HG02973 (cell line): ENCODE results near the gene PCDH8.

Experiments used
- ATAC-seq: cut with Tn5 transposase; IDR thresholded peaks from one replicate; pipeline ENCODE4 v1.9.1; 2021; ENCODE audit warnings: moderate library complexity; ENCODE audit not compliant: unreplicated experiment

Gene PCDH8

DNA sequence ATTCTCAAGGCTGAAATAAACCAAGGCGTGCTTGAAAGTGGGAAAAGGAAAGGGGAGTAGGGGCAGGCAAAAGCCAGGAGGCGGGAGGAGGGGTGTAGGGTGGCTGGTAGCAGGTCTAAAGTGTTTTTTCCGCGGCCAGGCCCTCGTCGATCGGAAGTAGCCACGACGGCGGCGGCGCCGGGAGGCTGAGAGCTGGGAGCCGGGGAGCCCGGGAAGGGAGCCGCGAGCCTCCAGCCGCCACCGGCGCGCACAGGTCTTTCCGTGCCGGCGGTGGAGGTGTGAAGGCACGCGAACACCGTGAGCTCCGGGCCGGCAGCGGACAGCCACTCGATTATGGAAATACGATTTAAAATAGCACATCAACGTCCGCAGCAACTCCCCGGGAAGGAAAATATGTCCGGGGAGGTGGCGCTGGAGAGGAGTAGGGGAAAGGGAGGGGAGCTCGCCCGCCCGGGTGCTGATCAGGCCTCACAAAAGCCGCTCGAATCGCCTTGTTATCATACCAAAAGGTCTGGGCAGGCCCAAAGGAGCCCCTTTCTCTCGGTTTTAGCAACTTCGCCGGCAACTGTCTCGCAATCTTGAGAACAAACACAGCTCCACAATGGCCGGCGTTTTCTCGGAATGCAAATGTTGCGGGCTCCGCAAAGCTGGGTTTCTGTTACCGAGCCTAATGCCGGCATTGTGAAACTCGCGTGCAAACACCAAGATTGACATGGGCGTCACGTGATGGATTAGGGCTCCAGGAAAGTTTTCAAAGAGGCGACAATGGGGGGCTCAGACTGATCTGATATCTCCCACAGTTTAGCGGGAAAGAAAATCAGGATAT is 2.9 kb upstream of the PCDH8 start:
- ATAC-seq: peak; percentile 77

DNA sequence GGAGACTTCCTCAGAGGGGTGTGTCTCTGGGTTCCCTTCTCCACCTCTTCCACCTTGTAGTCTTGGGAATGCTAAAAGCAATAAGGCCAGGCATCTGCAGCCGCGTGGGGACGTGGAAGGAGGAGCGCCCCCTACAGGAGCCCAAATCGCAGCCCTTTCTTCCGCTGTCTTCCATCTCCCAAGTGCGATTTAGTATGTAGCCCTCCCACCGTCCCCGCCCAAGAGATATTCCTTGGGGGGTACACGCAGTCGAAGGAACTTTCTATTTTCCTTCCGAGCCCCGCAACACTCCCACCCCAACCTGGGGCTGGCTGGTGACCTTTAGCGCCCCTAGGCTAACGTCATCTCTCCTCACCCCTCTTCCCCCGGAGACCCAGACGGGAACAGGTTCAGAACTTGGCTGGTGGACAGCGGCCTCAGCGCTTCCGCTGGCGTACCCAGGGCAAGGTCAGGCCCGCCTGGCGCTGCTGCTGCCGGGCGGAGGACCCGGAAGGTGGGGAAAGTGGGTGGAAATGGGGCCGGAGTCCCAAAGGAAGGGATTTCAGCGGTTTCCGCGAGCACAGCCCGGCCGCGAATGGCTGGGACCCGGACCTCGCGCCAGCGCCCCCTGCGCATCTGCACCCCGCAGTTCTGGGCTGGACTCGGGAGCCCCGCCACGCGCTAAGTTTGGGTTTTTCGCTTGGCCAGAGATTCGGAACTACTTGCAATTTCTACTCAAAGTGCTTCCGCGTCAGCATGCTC is 2.1 kb upstream of the PCDH8 start:
- peak; percentile 64 for ATAC-seq

DNA sequence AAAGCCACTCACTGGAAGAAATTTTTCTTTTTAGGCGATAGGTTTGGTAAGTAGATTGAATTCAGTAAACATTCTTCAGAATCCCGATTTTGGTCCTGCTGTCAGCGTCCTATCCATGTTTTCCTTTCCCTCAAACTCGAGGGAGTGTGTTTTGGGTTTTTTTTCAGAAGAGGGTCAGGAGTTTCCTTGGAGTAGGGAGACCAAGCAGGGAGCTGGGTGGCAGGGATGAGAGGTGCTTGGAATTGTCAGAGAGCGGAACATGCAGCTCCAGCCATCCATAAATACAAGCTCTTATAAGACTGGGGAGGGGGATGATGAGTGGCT is 1.6 kb upstream of the PCDH8 start:
- ATAC-seq: no peak

DNA sequence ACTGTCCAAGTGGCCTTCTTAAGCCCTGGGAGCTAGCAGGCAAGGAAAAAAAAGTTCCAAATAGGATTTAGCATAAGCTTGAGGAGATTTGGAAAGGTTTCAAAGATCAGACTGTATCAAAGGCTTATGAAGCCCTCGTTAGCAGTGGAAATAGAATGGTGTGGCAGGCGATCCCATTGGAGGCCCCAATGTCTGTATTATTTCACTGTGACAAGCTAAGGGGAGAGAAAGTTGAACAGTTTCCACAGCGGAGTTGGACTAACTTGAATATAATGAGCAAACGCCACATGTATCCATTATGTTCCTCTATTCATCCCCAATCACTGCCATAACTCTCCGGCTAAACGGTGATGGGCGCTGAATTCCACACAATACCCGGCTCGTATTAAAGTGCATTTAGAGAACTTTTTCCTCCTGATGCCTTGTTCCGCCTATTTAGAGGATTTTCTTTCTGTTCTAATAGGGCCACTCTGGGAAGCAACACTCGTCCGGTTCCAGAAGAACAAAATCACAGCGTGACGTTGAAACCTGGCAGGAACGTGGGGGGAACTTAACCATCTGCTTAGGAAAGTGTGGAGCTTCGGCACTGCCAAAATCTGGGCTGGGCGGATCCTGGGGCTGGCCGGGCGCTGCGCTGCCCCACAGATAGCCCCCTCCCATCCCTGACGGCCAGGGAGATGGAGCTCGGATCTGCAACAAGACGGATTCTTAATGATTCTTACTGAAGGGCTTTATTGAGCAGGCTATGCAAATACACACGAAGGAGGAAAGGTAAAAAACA is 1.0 kb upstream of the PCDH8 start:
- ATAC-seq: no peak

DNA sequence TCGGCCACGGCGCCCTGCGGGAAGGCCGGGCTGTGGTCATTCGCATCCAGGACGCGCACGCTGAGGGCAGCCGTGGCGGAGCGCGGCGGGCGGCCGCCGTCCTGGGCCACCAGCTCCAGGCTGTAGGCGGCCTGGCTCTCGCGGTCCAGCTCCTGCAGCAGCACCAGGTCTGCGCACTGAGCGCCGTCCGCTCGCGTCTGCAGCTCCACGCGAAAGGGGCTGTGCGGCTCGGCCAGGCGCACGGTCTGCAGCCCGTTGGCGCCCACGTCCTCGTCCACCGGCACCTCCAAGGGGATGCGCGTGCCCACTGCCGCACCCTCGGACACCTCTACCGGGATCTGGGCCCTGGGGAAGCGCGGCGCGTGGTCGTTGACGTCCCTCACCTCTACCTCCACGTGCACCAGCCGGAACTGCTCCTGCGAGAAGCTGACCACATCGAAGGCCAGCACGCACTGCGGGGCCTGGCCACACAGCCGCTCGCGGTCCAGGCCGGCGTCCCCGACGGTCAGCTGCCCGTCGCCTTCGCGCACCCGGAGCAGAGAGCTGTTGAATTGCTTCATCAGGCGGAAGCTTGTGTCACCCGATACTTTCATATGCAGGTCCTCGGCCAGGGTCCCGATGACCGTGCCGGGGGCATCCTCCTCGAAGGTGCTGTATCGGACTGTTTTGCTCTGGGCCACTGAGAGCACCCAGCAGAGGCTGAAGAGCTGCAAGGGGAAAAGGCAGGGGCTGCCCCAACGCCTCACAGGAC is 583 bp downstream of the PCDH8 start:
- ATAC-seq: no peak

DNA sequence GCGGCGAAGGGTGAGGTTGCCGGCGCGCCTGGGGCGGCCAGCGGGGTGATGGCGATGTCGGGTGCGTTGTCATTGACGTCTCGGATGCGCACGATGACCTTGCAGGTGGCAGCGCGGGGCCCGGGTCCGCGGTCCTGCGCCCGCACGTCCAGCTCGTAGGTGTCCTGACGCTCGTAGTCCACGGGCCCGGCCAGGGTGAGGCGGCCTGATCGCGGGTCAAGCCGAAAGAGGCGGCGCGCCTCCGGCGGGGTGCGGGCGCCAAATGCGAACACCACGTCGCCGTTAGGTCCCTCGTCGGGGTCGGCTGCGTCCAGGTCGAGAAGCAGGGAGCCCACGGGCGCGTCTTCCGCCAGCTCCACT is 1.1 kb downstream of the PCDH8 start:
- no peak for ATAC-seq

DNA sequence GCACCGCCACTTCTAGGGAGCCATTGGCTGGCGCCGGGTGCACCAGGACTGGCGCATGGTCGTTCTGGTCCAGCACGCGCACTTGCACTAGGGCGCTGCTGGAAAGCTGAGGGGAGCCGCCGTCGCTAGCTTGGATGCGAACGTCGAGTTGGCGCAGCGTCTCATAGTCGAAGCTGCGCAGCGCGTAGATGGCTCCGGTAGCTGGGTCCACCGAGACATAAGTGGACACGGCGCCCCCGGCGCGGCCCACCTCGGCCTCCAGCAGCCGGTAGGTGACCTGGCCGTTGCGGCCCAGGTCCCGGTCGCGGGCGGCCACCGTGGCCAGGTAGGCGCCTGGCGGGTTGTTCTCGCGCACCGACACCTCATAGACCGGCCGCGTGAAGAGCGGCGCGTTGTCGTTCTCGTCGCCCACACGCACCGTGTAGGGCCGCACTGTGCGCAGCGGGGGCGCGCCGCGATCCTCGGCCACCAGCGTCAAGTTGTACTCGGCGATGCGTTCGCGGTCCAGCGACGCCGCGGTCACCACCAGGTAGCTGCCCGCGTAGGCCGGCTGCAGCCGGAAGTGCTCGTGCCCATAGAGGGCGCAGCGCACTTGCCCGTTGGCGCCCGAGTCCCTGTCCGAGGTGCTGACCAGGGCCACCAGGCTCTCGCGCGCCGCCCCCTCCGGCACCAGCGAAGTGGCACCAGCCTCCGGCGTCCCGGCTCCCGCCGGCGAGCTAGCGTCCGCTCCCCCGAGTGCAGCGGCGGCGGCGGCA is 1.7 kb downstream of the PCDH8 start:
- no peak for ATAC-seq

DNA sequence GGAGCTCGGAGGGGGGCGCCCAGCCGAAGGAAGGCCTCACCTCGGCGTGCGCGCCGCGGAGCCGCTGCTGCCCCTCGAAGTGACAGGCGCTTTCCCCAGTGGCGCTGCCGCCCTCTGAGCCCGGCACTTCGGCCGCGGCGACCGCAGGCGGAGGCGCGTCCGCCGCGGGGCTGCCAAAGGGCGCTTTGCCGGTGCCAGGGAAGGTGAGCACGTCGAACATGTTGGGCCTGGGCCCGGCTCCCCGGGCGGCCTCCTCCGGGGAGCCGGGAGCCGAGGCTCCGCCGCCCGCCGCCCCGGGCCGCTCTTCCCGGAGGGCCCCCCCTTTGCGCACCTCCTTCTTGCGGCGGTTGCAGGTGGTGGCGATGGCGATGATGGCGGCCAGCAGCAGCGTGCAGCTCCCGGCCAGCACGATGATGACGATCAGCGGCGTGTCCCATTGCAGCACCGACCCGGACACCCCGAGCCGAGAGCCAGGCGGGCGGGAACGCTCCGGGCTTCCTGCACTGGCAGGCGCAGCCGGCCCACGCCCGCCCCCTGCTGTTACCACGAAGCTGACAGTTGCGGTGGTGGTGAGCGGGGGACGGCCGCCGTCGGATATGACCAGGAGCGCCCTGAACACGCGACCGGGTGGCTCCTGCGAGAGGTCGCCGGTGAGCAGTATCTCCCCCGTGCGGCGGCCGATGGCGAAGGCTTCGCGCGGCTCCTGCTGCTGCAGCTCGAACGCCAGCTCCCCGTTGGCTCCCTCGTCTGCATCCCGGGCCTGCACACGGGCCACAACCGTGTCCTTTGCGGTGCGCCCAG is 2.5 kb downstream of the PCDH8 start:
- no peak for ATAC-seq

DNA sequence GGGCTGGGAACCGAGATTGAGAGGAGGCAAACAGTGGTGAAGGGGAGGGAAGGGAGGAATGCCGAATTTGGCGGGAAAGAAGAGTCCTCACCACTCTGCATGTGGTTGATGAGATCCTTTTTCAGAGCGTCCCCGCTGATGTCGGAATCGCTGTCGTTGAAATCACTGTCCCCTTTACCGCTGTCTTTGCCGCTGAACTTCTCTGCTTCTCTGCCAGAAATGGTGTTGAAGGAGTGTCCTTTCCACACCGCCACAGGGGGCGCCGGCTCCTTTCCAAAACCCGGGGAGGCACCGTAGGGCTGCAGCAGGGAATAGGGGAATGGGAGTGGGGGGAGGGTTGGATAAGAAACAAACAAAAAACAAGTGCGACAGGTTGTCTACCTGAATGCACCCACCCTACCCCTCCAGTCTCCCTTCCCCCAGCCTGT is 3.1 kb downstream of the PCDH8 start:
- ATAC-seq: no peak

DNA sequence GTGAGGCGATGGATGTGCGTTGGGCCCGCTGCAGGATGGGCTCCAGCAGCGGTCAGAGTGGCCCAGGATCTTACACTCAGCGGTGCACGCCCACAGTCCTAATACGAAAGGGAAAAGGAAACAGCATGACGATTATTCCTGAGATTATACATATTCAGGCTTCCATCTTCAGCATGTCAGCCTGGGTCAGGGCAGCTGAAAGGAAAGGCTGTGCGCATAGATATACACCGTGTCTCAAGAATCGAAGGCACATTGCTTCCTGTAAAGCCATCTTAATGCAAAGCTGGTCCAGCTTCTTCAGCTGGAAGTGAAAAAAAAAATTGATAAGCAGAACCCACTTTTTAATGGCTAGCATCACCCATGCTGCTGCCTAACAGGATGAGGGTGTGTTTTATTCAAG is 3.6 kb downstream of the PCDH8 start:
- no peak for ATAC-seq

DNA sequence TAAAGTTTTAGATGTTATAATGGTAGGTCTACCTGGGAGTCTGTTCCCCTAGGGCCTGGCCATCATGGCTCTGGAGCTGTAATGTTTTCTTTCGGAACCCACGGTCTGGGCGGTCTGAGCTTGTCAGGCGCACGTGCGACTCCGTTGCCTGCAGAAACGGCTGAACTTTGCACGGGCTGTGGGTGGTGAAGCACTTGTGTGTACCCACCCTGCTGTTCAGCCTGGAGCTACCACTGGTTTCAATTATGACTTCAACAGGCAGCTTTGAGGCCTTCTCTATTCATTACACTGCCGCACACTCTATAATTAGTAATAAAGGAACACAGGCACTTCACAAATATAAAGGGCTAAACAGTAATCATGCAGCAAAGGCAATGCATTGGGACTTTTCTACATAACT is 6.0 kb downstream of the PCDH8 start:
- no peak for ATAC-seq

DNA sequence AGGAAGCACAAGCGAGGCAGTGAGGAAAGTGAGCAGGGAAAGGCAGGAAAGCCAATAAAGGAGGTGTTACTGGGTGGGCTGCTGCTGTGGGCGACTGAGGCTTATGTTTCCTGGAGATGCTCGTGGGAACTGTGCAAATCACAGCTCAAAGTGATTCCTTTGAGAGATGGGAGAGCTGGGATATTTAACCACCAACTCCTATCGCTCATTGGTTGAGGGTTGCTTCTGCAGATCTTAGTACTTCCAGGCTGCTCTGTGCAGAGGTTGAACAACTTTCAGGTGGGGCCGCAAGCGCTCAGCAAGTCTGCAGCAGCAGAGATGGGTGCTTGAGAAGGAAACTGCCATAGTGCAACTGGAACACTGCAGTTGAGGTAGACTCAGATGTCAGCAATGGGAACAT is 8.4 kb downstream of the PCDH8 start:
- ATAC-seq: no peak

DNA sequence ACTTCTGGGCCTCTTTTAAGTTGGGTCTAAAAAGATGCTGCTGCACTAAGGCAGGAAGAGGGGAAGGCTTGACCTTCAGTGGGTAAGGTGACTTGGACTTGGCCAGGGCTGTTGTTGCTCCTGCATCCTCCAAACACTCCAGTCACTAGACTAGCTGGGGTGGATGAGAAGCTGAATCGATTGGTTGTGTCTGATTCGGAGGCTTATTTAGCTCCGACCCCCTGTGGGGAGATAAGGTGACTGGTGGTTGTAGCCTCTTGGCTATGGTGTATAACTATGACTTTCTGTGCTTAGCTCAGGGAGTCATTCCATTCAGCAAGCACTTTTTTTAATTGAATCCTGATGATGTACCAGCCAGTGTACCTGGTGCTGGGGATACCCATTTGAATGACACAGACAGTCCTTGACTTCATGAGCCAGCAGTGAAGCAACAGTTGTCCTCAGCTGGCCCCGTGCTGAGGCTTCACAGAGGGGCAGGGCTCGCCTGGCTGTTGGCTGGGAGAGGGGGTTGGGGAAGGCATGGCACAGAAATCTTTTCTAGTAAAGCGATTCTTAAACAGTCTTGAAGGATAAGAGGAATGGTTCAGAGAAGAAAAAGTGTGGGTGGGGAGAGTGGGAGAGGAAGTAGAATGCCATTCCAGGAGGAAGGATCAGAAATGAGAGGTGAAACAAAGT is 9.9 kb downstream of the PCDH8 start:
- ATAC-seq: no peak

DNA sequence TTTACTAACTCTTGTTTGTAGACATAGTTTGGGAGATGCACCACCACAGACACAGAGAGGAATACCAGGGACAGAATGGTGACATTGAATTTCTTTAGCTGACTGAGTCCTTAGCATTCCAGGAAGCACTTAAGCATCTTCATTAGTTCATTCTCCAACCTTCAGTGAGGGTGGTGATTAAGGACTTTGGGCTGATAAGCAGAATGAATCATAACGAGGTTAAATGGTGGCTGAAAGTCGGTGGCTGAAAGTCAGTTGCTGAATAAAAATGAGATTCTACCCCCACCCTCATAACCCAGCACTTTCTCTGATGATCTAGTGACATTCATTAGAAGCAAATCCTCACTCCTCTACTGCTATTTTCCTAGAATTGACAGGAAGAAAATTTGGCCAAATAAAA is 10.6 kb downstream of the PCDH8 start:
- no peak for ATAC-seq

DNA sequence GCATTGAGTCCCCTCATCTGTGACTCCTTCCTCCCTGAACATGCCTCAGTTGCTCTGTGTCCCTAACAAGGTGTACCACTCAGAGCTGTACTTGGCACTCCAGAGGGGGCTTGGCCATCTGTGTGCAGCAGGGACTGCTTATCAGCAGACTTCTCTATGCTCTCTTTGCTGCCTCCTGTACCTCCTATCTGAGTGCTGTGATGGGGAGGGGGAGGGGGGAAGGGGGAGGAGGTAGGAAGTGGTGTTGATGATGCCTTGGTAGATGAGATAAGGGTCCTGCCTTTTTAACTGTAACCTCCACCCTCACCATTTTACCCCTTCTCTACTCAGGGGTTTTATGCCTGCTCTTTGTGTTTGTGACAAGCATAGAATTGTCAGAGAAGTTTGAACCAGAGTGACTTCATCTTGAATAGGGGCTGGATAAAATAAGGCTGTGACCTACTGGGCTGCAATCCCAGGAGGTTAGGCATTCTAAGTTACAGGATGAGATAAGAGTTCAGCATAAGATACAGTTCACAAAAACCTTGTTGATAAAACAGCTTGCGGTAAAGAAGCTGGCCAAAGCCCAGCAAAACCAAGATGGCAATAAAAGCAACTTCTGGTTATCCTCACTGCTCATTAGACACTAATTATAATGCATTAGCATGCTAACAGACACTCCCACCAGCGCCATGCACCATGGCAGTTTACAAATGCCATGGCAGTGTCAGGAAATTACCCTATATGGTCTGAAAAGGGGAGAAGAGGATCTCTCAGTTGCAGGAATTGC is 13.2 kb downstream of the PCDH8 start:
- ATAC-seq: no peak

DNA sequence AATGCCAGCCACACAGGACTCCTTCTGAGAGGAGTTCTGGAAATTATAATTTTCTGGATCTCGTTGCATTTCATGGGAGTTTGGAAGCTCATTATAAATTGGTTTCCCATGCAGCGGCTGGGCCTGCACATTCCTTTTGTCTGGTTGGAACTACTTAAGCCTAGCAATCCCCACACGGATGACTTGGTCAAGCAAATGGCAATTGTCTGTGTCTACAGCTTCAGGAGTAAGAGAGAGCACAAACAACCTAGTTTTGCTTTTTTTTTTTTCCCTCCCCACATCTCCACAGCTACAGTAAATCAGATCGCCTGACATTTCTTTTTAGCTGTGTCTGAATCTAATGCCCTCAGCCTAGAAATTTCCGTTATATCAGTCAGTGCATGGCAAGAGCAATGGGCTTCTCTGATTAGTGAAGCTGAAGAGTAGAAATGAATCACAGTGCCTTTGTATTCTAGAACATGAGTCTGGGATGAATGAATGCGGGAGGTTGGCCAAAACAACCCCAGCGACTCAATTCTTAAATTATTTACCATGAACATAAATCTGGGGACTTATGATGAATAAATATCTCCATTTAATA is 15.1 kb downstream of the PCDH8 start:
- no peak for ATAC-seq

DNA sequence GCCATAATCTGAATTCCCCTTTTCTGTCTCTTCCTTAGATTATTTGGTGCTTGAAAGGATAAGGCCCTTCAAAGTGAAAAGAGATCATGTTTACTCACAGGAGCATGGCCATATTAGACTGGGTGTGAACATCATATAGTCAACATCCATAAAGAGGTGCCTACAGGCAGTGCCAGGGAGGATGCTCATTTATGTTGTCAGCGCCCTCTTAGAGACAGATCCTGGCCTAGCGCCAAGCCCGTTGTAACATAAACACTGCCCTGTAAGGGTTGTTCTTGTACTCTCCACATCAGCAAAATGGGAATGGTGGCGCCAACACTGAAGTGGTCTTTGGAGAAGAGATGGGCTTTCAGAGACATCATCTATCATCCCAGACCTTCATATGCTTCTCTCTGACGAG is 16.1 kb downstream of the PCDH8 start:
- no peak for ATAC-seq

DNA sequence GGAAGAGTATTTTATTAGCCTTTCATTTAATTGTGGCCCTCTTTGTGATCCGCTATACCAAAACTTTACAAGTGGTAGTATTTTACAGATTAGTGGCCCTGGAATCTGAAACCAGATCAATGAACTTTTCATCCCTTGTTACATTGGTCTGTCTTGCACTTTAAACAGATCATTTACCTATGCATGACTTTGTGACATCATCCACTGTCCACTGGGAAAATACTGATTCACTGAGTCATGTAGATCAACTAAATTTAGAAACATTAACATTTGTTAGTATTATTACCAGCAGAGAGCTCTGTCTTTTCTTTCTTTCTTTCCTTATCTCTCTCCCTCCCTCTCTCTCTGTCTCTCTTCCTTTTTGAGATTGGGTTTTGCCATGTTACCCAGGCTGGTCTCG is 17.5 kb downstream of the PCDH8 start:
- ATAC-seq: no peak
